CD4-positive, alpha-beta T cell treated with Interleukin-15 for 4 hours (primary cell): ENCODE data around the gene KRT20.

ENCODE experiments used
- DNase-seq: peaks from one replicate; pipeline ENCODE4 v3.0.0-alpha.2; 2020; ENCODE audit warnings: low spot score

The KRT20 gene

GRCh38 chr17:40850293-40850972 lies 34.6 kb downstream of the KRT20 start:
- no peak for DNase-seq

- no peak for DNase-seq
These were observed 35.3 kb downstream of the KRT20 start for GRCh38 chr17:40849723-40850122.

- no peak for DNase-seq
These were observed 36.3 kb downstream of the KRT20 start for GRCh38 chr17:40848583-40849235.

GRCh38 chr17:40846515-40847144 lies 38.4 kb downstream of the KRT20 start:
- no peak for DNase-seq

GRCh38 chr17:40844671-40845107 lies 40.4 kb downstream of the KRT20 start:
- no peak for DNase-seq

- DNase-seq = no peak
These were observed 41.8 kb downstream of the KRT20 start for GRCh38 chr17:40843242-40843641.

- DNase-seq = no peak
These were observed 43.8 kb downstream of the KRT20 start for GRCh38 chr17:40841246-40841645.

- no peak for DNase-seq
These were observed 45.8 kb downstream of the KRT20 start for GRCh38 chr17:40839194-40839593.

- DNase-seq = no peak
These were observed 49.0 kb downstream of the KRT20 start for GRCh38 chr17:40836020-40836419.

- DNase-seq = no peak
These were observed 51.2 kb downstream of the KRT20 start for GRCh38 chr17:40833882-40834281.

GRCh38 chr17:40832840-40833239 lies 52.2 kb downstream of the KRT20 start:
- no peak for DNase-seq

- DNase-seq = no peak
These were observed 54.8 kb downstream of the KRT20 start for GRCh38 chr17:40830085-40830776.

- no peak for DNase-seq
These were observed 56.5 kb downstream of the KRT20 start for GRCh38 chr17:40828454-40829044.

GRCh38 chr17:40827746-40828453 lies 57.1 kb downstream of the KRT20 start:
- DNase-seq = no peak
